OCI-LY3 (cell line): ENCODE results near the gene OR4K13.

ENCODE experiments used
- H2AFZ ChIP-seq: fragments of 200-600, 300-600 bp; shearing (Covaris generic); 2 replicates; pipeline ENCODE4 v1.6.0; 2014; ENCODE audit warnings: antibody characterized with exemption, low read depth, low read length
- H3K27ac ChIP-seq: fragments of 200-600, 300-600 bp; sonication (generic); 2 replicates; pipeline ENCODE4 v1.5.1; 2014; ENCODE audit warnings: mild to moderate bottlenecking, low read length, moderate library complexity, mixed read lengths
- H3K27me3 ChIP-seq: fragments of 200-600, 300-600 bp; sonication (generic); 2 replicates; pipeline ENCODE4 v1.6.1; 2014; ENCODE audit warnings: low read depth, low read length, mixed read lengths
- H3K36me3 ChIP-seq: fragments of 200-600, 300-600 bp; sonication (generic); replicated peaks from 2 replicates; pipeline ENCODE3; 2014; ENCODE audit warnings: low read depth, low read length, mixed read lengths
- H3K4me1 ChIP-seq: fragments of 300-600, 200-600 bp; sonication (generic); 2 replicates; pipeline ENCODE4 v1.6.1; 2014; ENCODE audit warnings: low read length, mixed read lengths
- H3K4me2 ChIP-seq: fragments of 200-600, 300-600 bp; sonication (generic); 2 replicates; pipeline ENCODE4 v1.6.1; 2014; ENCODE audit warnings: low read length, mixed read lengths
- H3K4me3 ChIP-seq: fragments of 300-600, 200-600 bp; sonication (generic); 2 replicates; pipeline ENCODE4 v1.5.1; 2014; ENCODE audit warnings: antibody characterized with exemption, mild to moderate bottlenecking, low read length, moderate library complexity
- H3K79me2 ChIP-seq: fragments of 300-600, 200-600 bp; shearing (Covaris generic); 2 replicates; pipeline ENCODE4 v1.6.1; 2014; ENCODE audit warnings: mild to moderate bottlenecking, low read length, mixed read lengths
- H3K9ac ChIP-seq: fragments of 300-600, 200-600 bp; shearing (Covaris generic); 2 replicates; pipeline ENCODE4 v1.6.0; 2014; ENCODE audit warnings: mild to moderate bottlenecking, low read length, moderate library complexity
- H3K9me3 ChIP-seq: fragments of 200-600, 300-600 bp; shearing (Covaris generic); 2 replicates; pipeline ENCODE4 v1.6.1; 2014; ENCODE audit warnings: low read length, mixed read lengths; ENCODE audit not compliant: insufficient read depth
- H4K20me1 ChIP-seq: fragments of 200-600, 300-600 bp; sonication (generic); 2 replicates; pipeline ENCODE4 v1.6.1; 2016; ENCODE audit warnings: low read length, mixed read lengths; ENCODE audit not compliant: insufficient read depth
- CTCF ChIP-seq: fragments of 200-600, 300-600 bp; sonication (generic); IDR thresholded peaks from 2 replicates; pipeline ENCODE4 v1.5.1; 2014; ENCODE audit warnings: antibody characterized with exemption, low read length, low read depth
- EZH2phosphoT487 ChIP-seq: fragments of 200-600 bp; shearing (Covaris generic); IDR thresholded peaks from 2 replicates; pipeline ENCODE4 v1.6.1; 2018; ENCODE audit warnings: antibody characterized with exemption, mixed run types, low read depth

OR4K13 gene

GRCh38 chr14:20035938-20036337 lies at the start of gene OR4K13:
OR4K13 (minus strand) TSS chr14:20036038; CDS start chr14:20034758, 1,280 bp downstream.
- no peak within 1 kb of the TSS for H3K27ac ChIP-seq
- no peak within 1 kb of the TSS for H3K9ac ChIP-seq
- H3K4me2 ChIP-seq: no peak within 1 kb of the TSS
- no peak for TF ChIP-seq EZH2phosphoT487
- no peak for TF ChIP-seq CTCF
- H3K9me3 ChIP-seq: no peaks in the 10 kb centered on the region
- no peaks in the 10 kb centered on the region for H3K27me3 ChIP-seq
- no peaks in the 10 kb centered on the region for H3K4me1 ChIP-seq
- no peak within 1 kb of the TSS for H3K4me3 ChIP-seq
- H2AFZ ChIP-seq: no peak within 1 kb of the TSS
- H3K79me2 ChIP-seq: no peaks in the 10 kb centered on the region
- no peaks in the 10 kb centered on the region for H4K20me1 ChIP-seq
- no peaks in the 10 kb centered on the region for H3K36me3 ChIP-seq

GRCh38 chr14:20059745-20060144 lies 23.9 kb upstream of the OR4K13 start, which contains the start of gene OR4L1:
OR4L1 (plus strand) TSS chr14:20060045; CDS start chr14:20060045, 0 bp downstream.
- no peaks in the 10 kb centered on the region for H3K79me2 ChIP-seq
- H3K27ac ChIP-seq: no peak within 1 kb of the TSS
- TF ChIP-seq CTCF: no peak
- no peak within 1 kb of the TSS for H3K9ac ChIP-seq
- H2AFZ ChIP-seq: no peak within 1 kb of the TSS
- no peaks in the 10 kb centered on the region for H3K27me3 ChIP-seq
- H3K4me1 ChIP-seq: no peaks in the 10 kb centered on the region
- no peak within 1 kb of the TSS for H3K4me2 ChIP-seq
- no peaks in the 10 kb centered on the region for H3K9me3 ChIP-seq
- no peaks in the 10 kb centered on the region for H3K36me3 ChIP-seq
- H4K20me1 ChIP-seq: no peaks in the 10 kb centered on the region
- no peak within 1 kb of the TSS for H3K4me3 ChIP-seq

- H3K9me3 ChIP-seq: no peaks in the 10 kb centered on the region
- H2AFZ ChIP-seq: no peak overlapping the region
- no peak overlapping the region for H3K4me2 ChIP-seq
- H3K79me2 ChIP-seq: no peaks in the 10 kb centered on the region
- H3K36me3 ChIP-seq: no peaks in the 10 kb centered on the region
- no peaks in the 10 kb centered on the region for H4K20me1 ChIP-seq
- H3K4me3 ChIP-seq: no peak overlapping the region
- H3K4me1 ChIP-seq: no peaks in the 10 kb centered on the region
- H3K27ac ChIP-seq: no peak overlapping the region
- TF ChIP-seq CTCF: no peak
- TF ChIP-seq EZH2phosphoT487: no peak
- no peak overlapping the region for H3K9ac ChIP-seq
- no peaks in the 10 kb centered on the region for H3K27me3 ChIP-seq
Observed at GRCh38 chr14:20048202-20048601, 12.4 kb upstream of the OR4K13 start.

GRCh38 chr14:20044243-20044642 lies 8.4 kb upstream of the OR4K13 start:
- no peak overlapping the region for H3K9ac ChIP-seq
- H2AFZ ChIP-seq: no peak overlapping the region
- H4K20me1 ChIP-seq: no peaks in the 10 kb centered on the region
- H3K27me3 ChIP-seq: no peaks in the 10 kb centered on the region
- H3K79me2 ChIP-seq: no peaks in the 10 kb centered on the region
- TF ChIP-seq CTCF: no peak
- TF ChIP-seq EZH2phosphoT487: no peak
- H3K27ac ChIP-seq: no peak overlapping the region
- H3K36me3 ChIP-seq: no peaks in the 10 kb centered on the region
- H3K4me3 ChIP-seq: no peak overlapping the region
- no peak overlapping the region for H3K4me2 ChIP-seq
- no peaks in the 10 kb centered on the region for H3K9me3 ChIP-seq
- H3K4me1 ChIP-seq: no peaks in the 10 kb centered on the region
